Measurements from ENCODE around the gene OARD1.

- TF ChIP-seq CTCF (conservative IDR thresholded peaks at IDR 0.05) (no peak), EZH2 (IDR thresholded peaks at IDR 0.05; ENCODE audit: low read depth) (no peak)
Measured at GRCh38 chr6:41083072-41083471, 10.9 kb upstream of the OARD1 start.

Data from PC-9 (cell line).